Embryonic facial prominence (tissue), 1 donor: ENCODE measurements around the gene RBFOX1.

Experiments used
- DNase-seq: peaks from one replicate; pipeline ENCODE4 v3.0.0-alpha.2; 2016; ENCODE audit errors: extremely low spot score

The RBFOX1 gene

GRCh38 chr16:7332611-7333010 lies at the start of gene RBFOX1:
Gene RBFOX1 (plus strand): TSS chr16:7332845.
- no peak for DNase-seq

GRCh38 chr16:7284780-7285179 lies 47.9 kb upstream of the RBFOX1 start:
- DNase-seq: no peak

- no peak for DNase-seq
Measured at GRCh38 chr16:7285520-7285919, 47.1 kb upstream of the RBFOX1 start.

- DNase-seq: no peak
Measured at GRCh38 chr16:7289299-7289698, 43.3 kb upstream of the RBFOX1 start.

GRCh38 chr16:7290682-7291081 lies 42.0 kb upstream of the RBFOX1 start:
- DNase-seq: no peak

GRCh38 chr16:7294020-7294419 lies 38.6 kb upstream of the RBFOX1 start:
- DNase-seq: no peak

GRCh38 chr16:7303052-7303610 lies 29.5 kb upstream of the RBFOX1 start:
- no peak for DNase-seq

GRCh38 chr16:7303660-7304200 lies 28.9 kb upstream of the RBFOX1 start:
- DNase-seq: no peak

GRCh38 chr16:7304279-7304678 lies 28.4 kb upstream of the RBFOX1 start:
- no peak for DNase-seq

GRCh38 chr16:7304958-7305357 lies 27.7 kb upstream of the RBFOX1 start:
- no peak for DNase-seq

- no peak for DNase-seq
Measured at GRCh38 chr16:7313170-7313569, 19.5 kb upstream of the RBFOX1 start.

- DNase-seq: no peak
Measured at GRCh38 chr16:7314163-7314562, 18.5 kb upstream of the RBFOX1 start.

GRCh38 chr16:7315813-7316212 lies 16.8 kb upstream of the RBFOX1 start:
- no peak for DNase-seq

GRCh38 chr16:7316281-7316888 lies 16.3 kb upstream of the RBFOX1 start:
- DNase-seq: no peak

- DNase-seq: no peak
Measured at GRCh38 chr16:7317982-7318381, 14.7 kb upstream of the RBFOX1 start.

- DNase-seq: no peak
Measured at GRCh38 chr16:7318686-7319085, 14.0 kb upstream of the RBFOX1 start.

- no peak for DNase-seq
Measured at GRCh38 chr16:7319514-7319913, 13.1 kb upstream of the RBFOX1 start.

GRCh38 chr16:7321661-7322060 lies 11.0 kb upstream of the RBFOX1 start:
- no peak for DNase-seq

GRCh38 chr16:7324321-7324720 lies 8.3 kb upstream of the RBFOX1 start:
- no peak for DNase-seq

GRCh38 chr16:7325834-7326233 lies 6.8 kb upstream of the RBFOX1 start:
- DNase-seq: no peak

- no peak for DNase-seq
Measured at GRCh38 chr16:7330709-7331108, 1.9 kb upstream of the RBFOX1 start.

- no peak for DNase-seq
Measured at GRCh38 chr16:7331997-7332396, 648 bp upstream of the RBFOX1 start.

- DNase-seq: no peak
Measured at GRCh38 chr16:7333180-7333725, 608 bp downstream of the RBFOX1 start.
